ENCODE data around the gene FHAD1. TPM values are rescaled to one million over a fixed set of nuclear protein-coding genes. Genes with fewer than 3 reads are reported as not detected.

Gene FHAD1
- total RNA-seq, 6 donors from 2014 or later = 2.0 to 45.8 (median 12.5) TPM

DNA sequence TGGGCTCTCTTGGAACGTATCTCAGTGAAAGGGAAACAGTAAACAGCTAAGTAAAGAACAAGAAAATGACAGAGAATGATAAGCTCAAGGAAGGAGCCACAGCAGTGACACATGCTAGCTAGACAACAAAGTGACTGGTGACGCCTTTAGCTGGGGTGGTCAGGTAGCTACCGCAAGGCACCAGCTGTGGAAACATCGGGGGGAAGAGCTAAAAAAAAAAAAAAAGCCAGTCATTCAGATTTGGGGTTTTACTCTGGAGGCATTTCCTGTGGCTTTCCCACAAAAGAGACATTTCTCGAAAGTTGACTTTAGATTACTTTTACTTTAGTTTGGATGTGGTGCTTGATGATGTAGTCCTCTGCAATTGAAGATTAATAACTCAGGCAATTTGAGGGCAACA, 2.1 kb downstream of the FHAD1 start:
- H3K4me1 ChIP-seq = peaks cover 12 to 30% (median 16%) of the 10 kb centered on the region in 4 donors
- DNase-seq (no peak), ATAC-seq (ENCODE audit: low FRiP score in 2 of 2) (no peak)
- H3K27me3 ChIP-seq = no peaks in the 10 kb centered on the region
- H3K27ac ChIP-seq = peak overlapping the region in 1 of 4 donors; percentile 22
- H3K9me3 ChIP-seq = no peaks in the 10 kb centered on the region
- no peak overlapping the region for H3K4me3 ChIP-seq
- no peaks in the 10 kb centered on the region for H3K36me3 ChIP-seq
- TF ChIP-seq POLR2AphosphoS5 (IDR thresholded peaks at IDR 0.05) (no peak), POLR2A (IDR thresholded peaks at IDR 0.05) (no peak), EP300 (IDR thresholded peaks at IDR 0.05) (no peak)
- TF ChIP-seq, protein P1, sequence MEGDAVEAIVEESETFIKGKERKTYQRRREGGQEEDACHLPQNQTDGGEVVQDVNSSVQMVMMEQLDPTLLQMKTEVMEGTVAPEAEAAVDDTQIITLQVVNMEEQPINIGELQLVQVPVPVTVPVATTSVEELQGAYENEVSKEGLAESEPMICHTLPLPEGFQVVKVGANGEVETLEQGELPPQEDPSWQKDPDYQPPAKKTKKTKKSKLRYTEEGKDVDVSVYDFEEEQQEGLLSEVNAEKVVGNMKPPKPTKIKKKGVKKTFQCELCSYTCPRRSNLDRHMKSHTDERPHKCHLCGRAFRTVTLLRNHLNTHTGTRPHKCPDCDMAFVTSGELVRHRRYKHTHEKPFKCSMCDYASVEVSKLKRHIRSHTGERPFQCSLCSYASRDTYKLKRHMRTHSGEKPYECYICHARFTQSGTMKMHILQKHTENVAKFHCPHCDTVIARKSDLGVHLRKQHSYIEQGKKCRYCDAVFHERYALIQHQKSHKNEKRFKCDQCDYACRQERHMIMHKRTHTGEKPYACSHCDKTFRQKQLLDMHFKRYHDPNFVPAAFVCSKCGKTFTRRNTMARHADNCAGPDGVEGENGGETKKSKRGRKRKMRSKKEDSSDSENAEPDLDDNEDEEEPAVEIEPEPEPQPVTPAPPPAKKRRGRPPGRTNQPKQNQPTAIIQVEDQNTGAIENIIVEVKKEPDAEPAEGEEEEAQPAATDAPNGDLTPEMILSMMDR (IDR thresholded peaks at IDR 0.05) = no peak
- WGBS, 2 donors = 43 to 47% methylated on average over 5 of the region's 5 CpGs

DNA sequence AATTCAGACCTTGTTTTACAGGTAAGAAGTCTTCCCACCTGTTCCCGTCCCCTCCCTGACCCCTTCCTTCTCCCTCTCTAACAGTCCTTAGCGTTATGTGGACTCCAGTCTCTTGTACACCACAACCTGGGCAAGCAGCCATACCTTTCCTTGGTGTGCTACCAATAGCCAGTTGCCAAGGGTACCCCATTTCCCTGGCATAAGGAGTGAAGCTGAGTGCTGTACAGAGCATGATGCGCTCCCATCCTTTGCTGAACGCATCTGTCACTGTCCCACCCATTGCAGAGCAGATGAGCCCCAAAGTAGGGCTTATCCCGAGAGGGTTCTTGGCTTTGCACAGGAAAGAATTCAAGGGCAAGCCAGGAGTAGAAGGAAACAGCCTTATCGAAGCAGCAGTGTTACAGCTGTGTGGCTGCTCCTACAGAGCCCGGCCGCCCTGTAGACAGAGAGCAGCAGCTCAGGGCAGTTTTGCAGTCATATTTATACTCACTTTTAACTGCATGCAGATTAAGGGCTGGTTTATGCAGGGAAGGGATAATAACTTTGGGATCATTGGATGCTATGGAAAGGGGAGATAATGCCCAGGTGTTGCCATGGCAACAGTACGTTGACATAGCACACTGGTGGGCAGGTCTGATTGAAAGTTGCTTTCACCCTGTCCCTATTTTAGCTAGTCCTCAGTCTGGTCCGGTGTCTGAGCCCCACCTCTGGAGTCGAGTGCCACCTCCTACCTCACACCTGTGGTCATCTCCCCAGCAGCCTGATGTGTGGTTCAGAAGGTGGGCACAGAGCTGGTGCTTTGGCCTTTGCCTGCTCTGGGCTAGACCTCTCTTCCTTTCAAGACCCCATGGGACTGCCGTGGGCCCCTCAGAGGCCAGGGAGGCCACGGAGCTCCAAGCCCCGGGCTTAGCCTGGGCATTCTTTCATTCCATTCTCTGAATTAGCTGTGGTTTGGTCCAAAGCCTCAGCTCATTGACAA, 5.1 kb downstream of the FHAD1 start:
- ATAC-seq (ENCODE audit: low FRiP score in 2 of 2) = peak in 1 of 2 donors; percentile 39
- Histone ChIP-seq H3K4me3 (no peak overlapping the region), H3K36me3 (no peaks in the 10 kb centered on the region), H3K4me1 (peaks cover 8 to 16% (median 10%) of the 10 kb centered on the region in 4 donors), H3K27me3 (no peaks in the 10 kb centered on the region), H3K27ac (no peak overlapping the region), H3K9me3 (no peaks in the 10 kb centered on the region)
- TF ChIP-seq, protein P1 (IDR thresholded peaks at IDR 0.05) = no peak
- TF ChIP-seq EP300 (IDR thresholded peaks at IDR 0.05) (no peak), POLR2AphosphoS5 (IDR thresholded peaks at IDR 0.05) (no peak), POLR2A (IDR thresholded peaks at IDR 0.05) (no peak)
- no peak for DNase-seq
- 85 to 89% methylated on average over 14 of the region's 14 CpGs for WGBS, 2 donors

DNA sequence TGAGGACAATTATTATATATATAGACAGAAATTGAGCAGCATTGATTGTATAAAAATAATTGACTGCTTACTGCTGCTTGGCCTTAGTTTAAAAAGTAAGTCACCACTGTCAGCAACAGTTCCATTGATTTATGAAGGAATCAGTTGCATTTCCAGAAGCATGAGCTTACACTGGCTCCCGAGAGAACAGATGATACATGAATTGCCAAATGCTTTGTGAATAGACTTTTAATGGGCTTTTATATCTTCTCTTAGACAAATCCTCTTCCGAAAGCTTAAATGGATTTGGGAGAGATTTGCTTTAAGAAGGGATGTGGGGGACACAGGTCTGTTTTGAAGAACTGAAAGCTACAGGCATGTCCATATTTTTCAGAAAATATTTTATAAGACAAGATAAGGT, 7.5 kb downstream of the FHAD1 start:
- DNase-seq (no peak), ATAC-seq (ENCODE audit: low FRiP score in 2 of 2) (no peak)
- Histone ChIP-seq H3K4me1 (peaks cover 10 to 19% (median 12%) of the 10 kb centered on the region in 4 donors), H3K27me3 (no peaks in the 10 kb centered on the region), H3K9me3 (no peaks in the 10 kb centered on the region), H3K36me3 (no peaks in the 10 kb centered on the region), H3K4me3 (no peak overlapping the region), H3K27ac (no peak overlapping the region)
- WGBS, 2 donors = 69 to 75% methylated on average over 2 of the region's 2 CpGs
- TF ChIP-seq, protein P1 (IDR thresholded peaks at IDR 0.05) = no peak
- no peak for TF ChIP-seq POLR2A (IDR thresholded peaks at IDR 0.05)
- TF ChIP-seq EP300 (IDR thresholded peaks at IDR 0.05) = no peak
- no peak for TF ChIP-seq POLR2AphosphoS5 (IDR thresholded peaks at IDR 0.05)

DNA sequence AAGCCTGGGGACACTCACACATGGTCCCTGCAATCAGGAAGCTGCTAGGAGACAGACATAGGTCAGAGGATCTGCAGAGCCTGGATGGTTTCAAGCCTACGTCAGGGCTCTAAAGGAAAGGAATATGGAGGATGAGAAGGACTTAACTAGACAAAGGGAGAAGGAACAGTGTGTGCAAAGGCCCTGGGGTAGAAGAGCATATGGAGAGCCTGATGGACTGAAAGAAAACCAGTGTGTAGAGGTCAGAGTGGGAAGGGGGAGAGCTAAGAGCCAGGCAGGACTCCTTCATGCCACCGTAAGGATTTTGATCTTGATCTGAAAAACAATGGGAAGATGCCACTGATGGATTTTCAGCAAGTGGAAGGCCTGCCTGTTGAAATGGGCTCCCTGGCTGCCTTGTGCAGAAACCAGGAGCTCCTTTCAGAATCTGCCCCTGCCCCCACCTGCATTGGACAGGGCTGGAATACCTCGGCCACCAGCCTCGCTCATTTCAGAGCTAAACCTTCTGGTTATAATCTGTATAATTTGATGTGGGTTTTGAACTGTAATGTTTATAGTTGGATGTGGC, 8.6 kb downstream of the FHAD1 start:
- DNase-seq = no peak
- no peak for TF ChIP-seq POLR2A (IDR thresholded peaks at IDR 0.05)
- H3K9me3 ChIP-seq = no peaks in the 10 kb centered on the region
- H3K4me1 ChIP-seq = peaks cover 20 to 31% (median 22%) of the 10 kb centered on the region in 4 donors
- ATAC-seq (ENCODE audit: low FRiP score in 2 of 2) = no peak
- WGBS, 2 donors = 78 to 96% methylated on average over 4 of the region's 4 CpGs
- no peak overlapping the region for H3K4me3 ChIP-seq
- H3K36me3 ChIP-seq = no peaks in the 10 kb centered on the region
- no peak overlapping the region for H3K27ac ChIP-seq
- no peaks in the 10 kb centered on the region for H3K27me3 ChIP-seq

DNA sequence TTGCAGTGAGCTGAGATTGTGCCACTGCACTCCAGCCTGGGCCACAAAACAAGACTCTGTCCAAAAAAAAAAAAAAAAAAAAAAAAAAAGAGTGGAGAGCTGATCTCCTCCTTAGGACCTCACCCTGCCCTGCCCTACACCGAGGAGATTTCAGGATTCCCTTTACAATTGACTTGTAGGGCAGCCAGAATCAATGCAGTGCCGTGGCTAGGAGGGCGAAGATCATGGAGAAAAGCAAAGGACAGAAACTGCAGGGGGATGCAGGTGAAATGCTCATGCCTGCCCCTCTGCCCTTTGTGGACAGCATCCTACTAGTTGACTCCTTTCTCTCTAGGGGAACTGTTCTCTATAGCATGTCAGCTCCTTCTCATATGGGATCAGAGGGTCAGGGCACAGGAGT, 9.6 kb downstream of the FHAD1 start:
- H3K9me3 ChIP-seq = no peaks in the 10 kb centered on the region
- TF ChIP-seq POLR2AphosphoS5 (IDR thresholded peaks at IDR 0.05) (no peak), EP300 (IDR thresholded peaks at IDR 0.05) (no peak), POLR2A (IDR thresholded peaks at IDR 0.05) (no peak)
- TF ChIP-seq, protein P1 (IDR thresholded peaks at IDR 0.05) = no peak
- no peak overlapping the region for H3K4me3 ChIP-seq
- H3K36me3 ChIP-seq = no peaks in the 10 kb centered on the region
- DNase-seq (no peak), ATAC-seq (ENCODE audit: low FRiP score in 2 of 2) (no peak)
- no peaks in the 10 kb centered on the region for H3K27me3 ChIP-seq
- peaks cover 26 to 38% (median 29%) of the 10 kb centered on the region in 4 donors for H3K4me1 ChIP-seq
- no peak overlapping the region for H3K27ac ChIP-seq
- 77 to 98% methylated on average over 3 of the region's 3 CpGs for WGBS, 2 donors

Measured in upper lobe of left lung (tissue), 6 donors.